ENCODE data around the gene ZNF732. TPM values are rescaled to one million over a fixed set of nuclear protein-coding genes. Genes with fewer than 3 reads are reported as not detected.
"Not testable (repeated sequence)": the region's sequence is repeated elsewhere in the genome, so short reads cannot be mapped to it uniquely, and the experiment has no call there.

The ZNF732 gene
- total and polyA plus RNA-seq, 11 donors: 0.04 to 0.32 (median 0.08) TPM; not detected in 8

DNA sequence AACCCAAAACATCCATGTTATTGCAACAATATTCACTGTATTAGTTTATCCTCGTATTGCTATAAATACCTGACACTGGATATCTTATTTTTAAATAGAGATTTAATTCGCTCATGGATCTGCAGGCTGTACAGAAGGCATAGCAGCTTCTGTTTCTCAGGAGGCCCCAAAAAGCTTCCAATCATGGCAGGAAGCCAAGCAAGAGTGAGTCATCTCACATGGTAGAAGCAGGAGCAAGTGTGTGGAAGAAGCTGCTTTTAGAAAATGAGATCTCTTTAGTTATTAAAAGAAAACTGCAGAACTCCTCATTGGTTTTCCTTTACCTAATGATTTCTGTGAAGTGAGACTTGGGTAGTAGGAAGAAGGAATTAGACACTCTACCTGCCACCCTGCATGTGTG, 16.4 kb downstream of the ZNF732 start:
- intact Hi-C loops (cut with DNase I): no loop called here
- Histone ChIP-seq H3K36me3 (no peaks in the 10 kb centered on the region), H3K4me1 (no peaks in the 10 kb centered on the region), H3K9me3 (peaks cover 0 to 89% (median 26%) of the 10 kb centered on the region in 12 donors), H3K27ac (no peak overlapping the region), H3K4me3 (no peak overlapping the region), H3K27me3 (no peaks in the 10 kb centered on the region)
- WGBS, 4 donors: 93 to 98% (median 97%) methylated on average over 2 of the region's 2 CpGs
- TF ChIP-seq POLR2A (IDR thresholded peaks at IDR 0.05): no peak
- TF ChIP-seq, protein P1, sequence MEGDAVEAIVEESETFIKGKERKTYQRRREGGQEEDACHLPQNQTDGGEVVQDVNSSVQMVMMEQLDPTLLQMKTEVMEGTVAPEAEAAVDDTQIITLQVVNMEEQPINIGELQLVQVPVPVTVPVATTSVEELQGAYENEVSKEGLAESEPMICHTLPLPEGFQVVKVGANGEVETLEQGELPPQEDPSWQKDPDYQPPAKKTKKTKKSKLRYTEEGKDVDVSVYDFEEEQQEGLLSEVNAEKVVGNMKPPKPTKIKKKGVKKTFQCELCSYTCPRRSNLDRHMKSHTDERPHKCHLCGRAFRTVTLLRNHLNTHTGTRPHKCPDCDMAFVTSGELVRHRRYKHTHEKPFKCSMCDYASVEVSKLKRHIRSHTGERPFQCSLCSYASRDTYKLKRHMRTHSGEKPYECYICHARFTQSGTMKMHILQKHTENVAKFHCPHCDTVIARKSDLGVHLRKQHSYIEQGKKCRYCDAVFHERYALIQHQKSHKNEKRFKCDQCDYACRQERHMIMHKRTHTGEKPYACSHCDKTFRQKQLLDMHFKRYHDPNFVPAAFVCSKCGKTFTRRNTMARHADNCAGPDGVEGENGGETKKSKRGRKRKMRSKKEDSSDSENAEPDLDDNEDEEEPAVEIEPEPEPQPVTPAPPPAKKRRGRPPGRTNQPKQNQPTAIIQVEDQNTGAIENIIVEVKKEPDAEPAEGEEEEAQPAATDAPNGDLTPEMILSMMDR (IDR thresholded peaks at IDR 0.05): no peak
- no peak for DNase-seq
- no peak for ATAC-seq

DNA sequence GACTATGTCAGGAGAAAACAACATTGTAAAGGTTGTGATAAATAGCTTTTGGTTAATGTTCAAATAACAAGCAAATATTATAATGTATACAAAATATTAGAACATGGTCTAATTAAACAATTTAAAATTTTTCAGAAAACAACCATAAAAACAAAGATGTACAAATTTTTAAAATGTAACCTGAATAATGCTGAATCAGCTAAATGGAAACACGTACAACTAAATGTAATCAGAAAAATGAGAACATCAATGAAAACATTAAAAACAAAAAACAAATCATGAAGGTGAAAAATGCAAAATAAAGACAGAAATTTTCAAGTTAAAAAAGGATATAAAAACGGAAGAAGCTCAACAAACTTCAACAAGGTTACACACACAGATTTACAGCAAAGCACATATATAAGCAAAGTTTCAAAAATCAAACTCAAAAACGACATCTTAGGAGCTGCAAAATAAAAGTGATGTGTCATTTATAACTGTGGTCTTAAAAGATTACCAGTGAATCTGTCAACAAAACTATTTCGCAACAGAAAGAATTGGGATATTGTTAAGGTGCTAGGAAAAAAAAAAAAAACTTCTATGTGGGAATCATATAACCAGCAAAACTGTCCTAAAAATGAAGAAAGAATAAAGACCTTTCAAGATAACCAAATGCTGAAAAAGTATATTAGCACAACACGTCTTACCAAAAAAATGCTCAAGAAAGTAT, 31.8 kb downstream of the ZNF732 start:
- H3K4me1 ChIP-seq: no peaks in the 10 kb centered on the region
- H3K4me3 ChIP-seq: no peak overlapping the region
- no peaks in the 10 kb centered on the region for H3K27me3 ChIP-seq
- H3K9me3 ChIP-seq: peaks cover 5 to 100% (median 94%) of the 10 kb centered on the region in 12 donors
- DNase-seq (no peak), ATAC-seq (no peak)
- no peak overlapping the region for H3K27ac ChIP-seq
- no peak for TF ChIP-seq POLR2A (IDR thresholded peaks at IDR 0.05)
- TF ChIP-seq, protein P1 (IDR thresholded peaks at IDR 0.05): no peak
- H3K36me3 ChIP-seq: peaks cover 0 to 44% (median 0%) of the 10 kb centered on the region in 9 donors
- intact Hi-C loops (cut with DNase I): loop anchor here in 1 of 10 donors (10.0 kb wide), 1 partner anchor 101 kb away; no protein-coding TSS in a partner anchor
- WGBS, 4 donors: 95 to 98% (median 96%) methylated on average over 5 of the region's 5 CpGs

DNA sequence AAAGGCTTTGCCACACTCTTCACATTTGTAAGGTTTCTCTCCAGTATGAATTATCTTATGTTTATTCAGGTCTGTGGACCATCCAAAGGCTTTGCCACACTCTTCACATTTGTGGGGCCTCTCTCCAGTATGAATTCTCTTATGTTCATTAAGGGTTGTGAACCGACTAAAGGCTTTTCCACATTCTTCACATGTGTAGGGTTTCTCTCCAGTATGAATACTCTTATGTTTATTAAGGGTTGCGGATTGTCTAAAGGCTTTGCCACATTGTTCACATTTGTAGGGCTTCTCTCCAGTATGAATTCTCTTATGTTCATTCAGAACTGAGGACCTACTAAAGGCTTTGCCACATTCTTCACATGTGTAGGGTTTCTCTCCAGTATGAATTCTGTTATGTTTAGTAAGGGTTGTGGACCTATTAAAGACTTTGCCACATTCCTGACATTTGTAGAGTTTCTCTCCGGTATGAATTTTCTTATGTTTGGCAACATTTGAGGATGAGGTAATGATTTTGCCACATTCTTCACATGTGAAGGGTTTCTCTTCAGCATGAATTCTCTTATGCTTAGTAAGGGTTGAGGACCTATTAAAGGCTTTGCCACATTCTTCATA, 33.7 kb downstream of the ZNF732 start:
- 95 to 98% (median 98%) methylated on average over 3 of the region's 3 CpGs for WGBS, 4 donors
- no peak overlapping the region for H3K4me3 ChIP-seq

DNA sequence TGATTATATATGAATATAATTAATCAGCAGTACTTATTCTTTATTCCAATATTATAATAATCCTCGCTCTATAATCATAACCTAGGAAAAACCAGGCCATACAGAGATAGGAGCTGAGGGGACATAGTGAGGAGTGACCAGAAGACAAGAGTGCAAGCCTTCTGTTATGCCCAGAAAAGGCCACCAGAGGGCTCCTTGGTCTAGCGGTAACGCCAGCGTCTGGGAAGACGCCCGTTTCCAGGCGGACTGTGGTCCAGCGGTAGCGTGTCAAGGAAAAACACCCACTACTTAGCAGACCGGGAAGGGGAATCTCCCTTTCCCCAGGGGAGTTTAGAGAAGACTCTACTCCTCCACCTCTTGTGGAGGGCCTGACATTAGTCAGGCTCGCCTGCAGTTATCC, 46.0 kb downstream of the ZNF732 start:
- intact Hi-C loops (cut with DNase I): loop anchor here in 1 of 10 donors (10.0 kb wide), 1 partner anchor 196 kb away; no protein-coding TSS in a partner anchor
- H3K27me3 ChIP-seq, DNase-seq, ATAC-seq, H3K27ac ChIP-seq, H3K4me1 ChIP-seq, H3K4me3 ChIP-seq: not testable (repeated sequence)
- WGBS, 4 donors: 67 to 77% (median 69%) methylated on average over 11 of the region's 11 CpGs
- Histone ChIP-seq H3K36me3 (peaks cover 0 to 43% (median 0%) of the 10 kb centered on the region in 9 donors), H3K9me3 (peaks cover 0 to 100% (median 97%) of the 10 kb centered on the region in 12 donors)

More for the DNA sequence above, 33.7 kb downstream of the ZNF732 start:
- ATAC-seq (no peak), DNase-seq (no peak)
- no peak overlapping the region for H3K27ac ChIP-seq
- peaks cover 5 to 100% (median 93%) of the 10 kb centered on the region in 12 donors for H3K9me3 ChIP-seq
- intact Hi-C loops (cut with DNase I): loop anchor here in 1 of 10 donors (10.0 kb wide), 1 partner anchor 103 kb away; no protein-coding TSS in a partner anchor
- H3K36me3 ChIP-seq: peaks cover 0 to 57% (median 0%) of the 10 kb centered on the region in 9 donors
- no peaks in the 10 kb centered on the region for H3K4me1 ChIP-seq
- TF ChIP-seq, protein P1 (IDR thresholded peaks at IDR 0.05): no peak
- no peak for TF ChIP-seq POLR2A (IDR thresholded peaks at IDR 0.05)
- H3K27me3 ChIP-seq: no peaks in the 10 kb centered on the region

All from heart left ventricle (tissue), 16 donors.